Vagina (tissue), 2 donors: ENCODE data around the gene RCOR3.

Experiments used
- CTCF ChIP-seq, 3 experiments: fragments of 450-650 bp in 2 of 3; fragments of 200-600 bp in 1 of 3; sonication (generic) in 1 of 3; IDR thresholded peaks; one replicate each; pipeline ENCODE4 v1.5.1; 2017 to 2019; ENCODE audit warnings: antibody characterized with exemption in 3 of 3, mild to moderate bottlenecking in 2 of 3, moderate library complexity in 2 of 3
- POLR2A ChIP-seq, 2 donors: fragments of 450-650 bp; IDR thresholded peaks; one replicate each; pipeline ENCODE4 v1.6.1; 2017; ENCODE audit warnings: antibody characterized with exemption in 2 of 2, mild to moderate bottlenecking in 2 of 2, moderate library complexity in 2 of 2
- POLR2AphosphoS5 ChIP-seq, 2 donors: sonication (generic); formaldehyde crosslinking; IDR thresholded peaks; one replicate each; pipeline ENCODE4 v1.9.0; 2017; ENCODE audit warnings: antibody characterized with exemption in 2 of 2, mild to moderate bottlenecking in 2 of 2, low read depth in 1 of 2; ENCODE audit not compliant: insufficient read depth in 1 of 2

DNA sequence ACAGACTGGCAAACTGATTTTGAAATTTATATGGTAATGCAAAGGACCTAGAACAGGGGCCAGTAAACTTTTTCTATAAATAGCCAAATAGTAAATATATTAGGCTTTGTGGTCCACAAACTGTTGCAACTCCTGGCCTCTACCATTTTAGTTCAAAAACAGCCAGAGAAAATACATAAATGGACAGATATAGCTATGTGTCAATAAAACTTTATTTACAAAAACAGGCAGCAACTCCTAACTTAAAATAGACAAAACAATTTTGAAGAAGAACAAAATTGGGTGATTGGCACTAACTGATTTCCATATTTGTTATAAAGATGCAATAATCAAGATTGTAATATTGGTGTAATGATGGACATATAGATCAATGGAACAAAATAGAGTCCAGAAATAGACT is 60.7 kb downstream of the RCOR3 start:
- no peak for TF ChIP-seq CTCF (IDR thresholded peaks at IDR 0.05)
- TF ChIP-seq POLR2A (IDR thresholded peaks at IDR 0.05): no peak
- TF ChIP-seq POLR2AphosphoS5 (IDR thresholded peaks at IDR 0.05; ENCODE audit: insufficient read depth in 1 of 2, low read depth in 1 of 2): no peak
